ENCODE measurements around the gene MCOLN2. TPM values are rescaled to one million over a fixed set of nuclear protein-coding genes. Genes with fewer than 3 reads are reported as not detected.

MCOLN2 gene
- total RNA-seq, 1 donor from 2014 or later = 0.96 TPM

- TF ChIP-seq CTCF (IDR thresholded peaks at IDR 0.05; ENCODE audit: unreplicated experiment) = no peak
- DNase-seq (ENCODE audit: low spot score in 2 of 2, unreplicated experiment in 2 of 2) = no peak
- peaks cover 14% of the 10 kb centered on the region for H3K4me1 Mint-ChIP-seq
- peak overlapping the region; percentile 19 for H3K27ac Mint-ChIP-seq
- H3K4me3 Mint-ChIP-seq = no peak overlapping the region
- H3K36me3 Mint-ChIP-seq = no peaks in the 10 kb centered on the region
- no peaks in the 10 kb centered on the region for H3K27me3 Mint-ChIP-seq (ENCODE audit: low read depth)
- H3K9me3 Mint-ChIP-seq = no peaks in the 10 kb centered on the region
Measured at GRCh38 chr1:84960371-84960770, 36.5 kb downstream of the MCOLN2 start.

- H3K9me3 Mint-ChIP-seq = no peaks in the 10 kb centered on the region
- no peak for DNase-seq (ENCODE audit: low spot score in 2 of 2, unreplicated experiment in 2 of 2)
- no peaks in the 10 kb centered on the region for H3K36me3 Mint-ChIP-seq
- no peak overlapping the region for H3K4me3 Mint-ChIP-seq
- H3K4me1 Mint-ChIP-seq = peaks cover 14% of the 10 kb centered on the region
- H3K27ac Mint-ChIP-seq = no peak overlapping the region
- TF ChIP-seq CTCF (IDR thresholded peaks at IDR 0.05; ENCODE audit: unreplicated experiment) = no peak
- H3K27me3 Mint-ChIP-seq (ENCODE audit: low read depth) = no peaks in the 10 kb centered on the region
Measured at GRCh38 chr1:84959294-84959693, 37.6 kb downstream of the MCOLN2 start.

- Mint-ChIP-seq H3K9me3 (no peaks in the 10 kb centered on the region), H3K36me3 (no peaks in the 10 kb centered on the region), H3K27ac (no peak overlapping the region), H3K4me1 (peaks cover 14% of the 10 kb centered on the region), H3K27me3 (ENCODE audit: low read depth) (no peaks in the 10 kb centered on the region), H3K4me3 (no peak overlapping the region)
- TF ChIP-seq CTCF (IDR thresholded peaks at IDR 0.05; ENCODE audit: unreplicated experiment) = no peak
- DNase-seq (ENCODE audit: low spot score in 2 of 2, unreplicated experiment in 2 of 2) = no peak
Measured at GRCh38 chr1:84957966-84958365, 38.9 kb downstream of the MCOLN2 start.

GRCh38 chr1:84956655-84957054 lies 40.3 kb downstream of the MCOLN2 start:
- no peak for DNase-seq (ENCODE audit: low spot score in 2 of 2, unreplicated experiment in 2 of 2)
- Mint-ChIP-seq H3K27me3 (ENCODE audit: low read depth) (no peaks in the 10 kb centered on the region), H3K36me3 (no peaks in the 10 kb centered on the region), H3K9me3 (no peaks in the 10 kb centered on the region), H3K4me3 (no peak overlapping the region), H3K4me1 (peaks cover 14% of the 10 kb centered on the region), H3K27ac (no peak overlapping the region)
- TF ChIP-seq CTCF (IDR thresholded peaks at IDR 0.05; ENCODE audit: unreplicated experiment) = no peak

- DNase-seq (ENCODE audit: low spot score in 2 of 2, unreplicated experiment in 2 of 2) = no peak
- no peak overlapping the region for H3K27ac Mint-ChIP-seq
- H3K27me3 Mint-ChIP-seq (ENCODE audit: low read depth) = no peaks in the 10 kb centered on the region
- H3K4me1 Mint-ChIP-seq = peaks cover 9% of the 10 kb centered on the region
- no peak overlapping the region for H3K4me3 Mint-ChIP-seq
- peaks cover under 1% of the 10 kb centered on the region for H3K9me3 Mint-ChIP-seq
- TF ChIP-seq CTCF (IDR thresholded peaks at IDR 0.05; ENCODE audit: unreplicated experiment) = no peak
- H3K36me3 Mint-ChIP-seq = no peaks in the 10 kb centered on the region
Measured at GRCh38 chr1:84956097-84956496, 40.8 kb downstream of the MCOLN2 start.

- Mint-ChIP-seq H3K36me3 (peaks cover 2% of the 10 kb centered on the region), H3K4me3 (no peak overlapping the region), H3K9me3 (peaks cover 14% of the 10 kb centered on the region)
Measured at GRCh38 chr1:84949664-84950063, 47.2 kb downstream of the MCOLN2 start.

More at GRCh38 chr1:84949664-84950063, 47.2 kb downstream of the MCOLN2 start:
- no peak for DNase-seq (ENCODE audit: low spot score in 2 of 2, unreplicated experiment in 2 of 2)
- H3K27me3 Mint-ChIP-seq (ENCODE audit: low read depth) = no peaks in the 10 kb centered on the region
- H3K4me1 Mint-ChIP-seq = peaks cover 14% of the 10 kb centered on the region
- no peak for TF ChIP-seq CTCF (IDR thresholded peaks at IDR 0.05; ENCODE audit: unreplicated experiment)
- H3K27ac Mint-ChIP-seq = no peak overlapping the region
